T-cell (primary cell): ENCODE data around the gene OR2T35. TPM values are rescaled to one million over a fixed set of nuclear protein-coding genes. Genes with fewer than 3 reads are reported as not detected.
A peak's percentile ranks its signal among the peaks of the same experiment; 100 is the strongest.
"Not testable (repeated sequence)": the region's sequence is repeated elsewhere in the genome, so short reads cannot be mapped to it uniquely, and the experiment has no call there.

Source experiments
- ATAC-seq, 4 experiments: fragments of 200-7000 bp in 3 of 4; fragments of 150-1000 bp in 1 of 4; cut with Tn5 transposase; replicated peaks in 1 of 4; 1 replicate in 3 of 4; 2 replicates in 1 of 4; pipeline ENCODE4 v1.10.0; 2021; ENCODE audit warnings: moderate library complexity in 3 of 4, mild to moderate bottlenecking in 2 of 4, moderate number of reproducible peaks in 1 of 4
- CTCF ChIA-PET, 2 donors: fragments of 300-600 bp; sonication (Branson Sonifier 250); formaldehyde crosslinking; loops; one replicate each; lab custom pipeline; 2022; ENCODE audit warnings: antibody characterized with exemption in 2 of 2; lab: Charles Lee
- POLR2A ChIA-PET, 2 donors: fragments of 300-600 bp; sonication (Branson Sonifier 250); formaldehyde crosslinking; loops; one replicate each; lab custom pipeline; 2022; ENCODE audit warnings: antibody characterized with exemption in 2 of 2; lab: Charles Lee
- DNase-seq, 35 experiments: peaks; one replicate each; pipeline versions ENCODE4 v3.0.0 to v3.0.0-alpha.2; 2013 to 2023
- H3K27ac ChIP-seq: one replicate; pipeline ENCODE4 v1.5.1; 2013; ENCODE audit warnings: low read length
- H3K27me3 ChIP-seq, 2 experiments: replicated peaks in 1 of 2; 1 replicate in 1 of 2; 2 replicates in 1 of 2; pipeline versions ENCODE4 v1.6.1 to v1.7.0; 2013; ENCODE audit warnings: low read length in 1 of 2, mixed read lengths in 1 of 2; ENCODE audit not compliant: control insufficient read depth in 2 of 2, insufficient read depth in 2 of 2; ENCODE audit errors: extremely low read depth in 1 of 2
- H3K36me3 ChIP-seq, 2 donors: 1 replicate in 1 of 2; 2 replicates in 1 of 2; pipeline versions ENCODE4 v1.6.1 to v1.7.0; 2013; ENCODE audit warnings: low read length in 1 of 2; ENCODE audit not compliant: control insufficient read depth in 2 of 2, insufficient read depth in 1 of 2; ENCODE audit errors: extremely low read depth in 1 of 2
- H3K4me1 ChIP-seq, 2 experiments: 1 replicate in 1 of 2; 2 replicates in 1 of 2; pipeline versions ENCODE4 v1.6.1 to v1.7.0; 2013; ENCODE audit warnings: low read length in 2 of 2, mixed read lengths in 1 of 2; ENCODE audit not compliant: insufficient read depth in 2 of 2, control insufficient read depth in 1 of 2; ENCODE audit errors: extremely low read depth in 1 of 2
- H3K4me3 ChIP-seq, 2 donors: 1 replicate in 1 of 2; 2 replicates in 1 of 2; pipeline versions ENCODE4 v1.5.1 to v1.7.0; 2013; ENCODE audit warnings: mild to moderate bottlenecking in 2 of 2, low read length in 1 of 2, moderate library complexity in 1 of 2; ENCODE audit not compliant: control insufficient read depth in 1 of 2; ENCODE audit errors: extremely low read depth in 1 of 2
- H3K9me3 ChIP-seq: 2 replicates; pipeline ENCODE4 v1.7.0; 2013
- H3K27ac Mint-ChIP-seq, 2 donors: one replicate each; pipeline ENCODE4 v1.8.0; 2020 to 2021; ENCODE audit warnings: mild to moderate bottlenecking in 2 of 2, mixed read lengths in 2 of 2
- H3K27me3 Mint-ChIP-seq, 2 donors: one replicate each; pipeline ENCODE4 v1.8.0; 2021 to 2022; ENCODE audit warnings: mixed read lengths in 2 of 2
- H3K36me3 Mint-ChIP-seq: one replicate; pipeline ENCODE4 v1.8.0; 2021; ENCODE audit warnings: mixed read lengths
- H3K4me1 Mint-ChIP-seq, 3 donors: one replicate each; pipeline ENCODE4 v1.8.0; 2020 to 2022; ENCODE audit warnings: mixed read lengths in 3 of 3, mild to moderate bottlenecking in 1 of 3
- H3K4me3 Mint-ChIP-seq, 3 donors: one replicate each; pipeline ENCODE4 v1.8.0; 2020 to 2022; ENCODE audit warnings: mild to moderate bottlenecking in 3 of 3, mixed read lengths in 3 of 3, moderate library complexity in 3 of 3
- H3K9me3 Mint-ChIP-seq, 3 donors: one replicate each; pipeline ENCODE4 v1.8.0; 2020 to 2022; ENCODE audit warnings: mixed read lengths in 3 of 3
- WGBS: methylation state at CpG from one replicate; pipeline ENCODE4 v1.1.5; 2013; ENCODE audit warnings: missing lambda C conversion rate; ENCODE audit not compliant: insufficient coverage; 5-methylcytosine and 5-hydroxymethylcytosine counted together
- total RNA-seq, 35 experiments: library from RNA in 6 of 35; stranded (reverse) in 6 of 35; fragments of 120-200 nt in 1 of 35; gene quantifications; one replicate each; pipeline versions ENCODE4 v1.2.1 to v1.2.4 and lab custom pipeline; 2013 to 2026

OR2T35 gene
- total RNA-seq, 5 donors from 2014 or later (not counting 1 experiment from before 2014, with no cell fraction given) = not detected

DNA sequence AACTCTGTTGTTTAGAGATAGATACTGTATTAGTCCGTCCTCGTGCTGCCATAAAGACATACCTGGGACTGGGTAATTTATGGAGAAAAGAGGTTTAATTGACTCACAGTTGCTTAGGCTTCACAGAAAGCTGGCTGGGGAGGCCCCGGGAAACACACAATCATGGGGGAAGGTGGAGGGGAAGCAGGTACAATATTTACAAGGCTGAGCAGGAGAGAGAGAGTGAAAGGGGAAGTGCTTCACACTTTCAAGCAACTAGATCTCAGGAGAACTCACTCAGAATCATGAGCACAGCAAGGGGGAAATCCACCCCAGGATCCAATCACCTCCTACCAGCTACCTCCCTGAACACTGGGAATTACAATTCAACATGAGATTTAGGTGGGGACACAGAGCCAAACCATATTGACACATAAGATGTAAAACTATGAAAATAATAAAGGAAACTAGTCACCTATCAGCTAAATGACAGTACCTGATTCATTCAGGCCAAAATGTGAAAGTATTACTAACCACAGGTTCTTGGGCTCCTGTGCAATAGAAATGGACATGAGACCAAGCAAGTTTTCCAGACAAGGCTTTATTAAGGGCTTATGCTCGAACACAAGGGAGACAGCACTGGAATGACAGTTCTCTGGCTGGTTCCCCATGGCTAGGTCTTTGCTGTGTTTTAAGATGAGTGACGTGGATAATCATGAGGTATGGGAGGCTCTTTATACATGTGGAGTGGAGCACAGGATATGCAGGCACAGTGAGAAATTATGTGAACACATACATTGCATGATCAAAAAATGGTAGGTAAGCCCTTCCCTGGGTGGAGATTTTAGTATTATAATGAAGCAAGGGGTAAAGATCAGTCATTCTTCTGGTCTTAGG lies 18.6 kb upstream of the OR2T35 start:
- H3K27me3 Mint-ChIP-seq, H3K4me3 Mint-ChIP-seq, H3K36me3 ChIP-seq, H3K27ac Mint-ChIP-seq, H3K9me3 Mint-ChIP-seq, DNase-seq, H3K4me3 ChIP-seq, H3K4me1 Mint-ChIP-seq, H3K36me3 Mint-ChIP-seq, H3K9me3 ChIP-seq, H3K27me3 ChIP-seq, H3K27ac ChIP-seq, H3K4me1 ChIP-seq, CTCF ChIA-PET, POLR2A ChIA-PET: not testable (repeated sequence)
- 70% methylated on average over 4 of the region's 5 CpGs for WGBS
- ATAC-seq = peak in 1 of 4 experiments; percentile 41

DNA sequence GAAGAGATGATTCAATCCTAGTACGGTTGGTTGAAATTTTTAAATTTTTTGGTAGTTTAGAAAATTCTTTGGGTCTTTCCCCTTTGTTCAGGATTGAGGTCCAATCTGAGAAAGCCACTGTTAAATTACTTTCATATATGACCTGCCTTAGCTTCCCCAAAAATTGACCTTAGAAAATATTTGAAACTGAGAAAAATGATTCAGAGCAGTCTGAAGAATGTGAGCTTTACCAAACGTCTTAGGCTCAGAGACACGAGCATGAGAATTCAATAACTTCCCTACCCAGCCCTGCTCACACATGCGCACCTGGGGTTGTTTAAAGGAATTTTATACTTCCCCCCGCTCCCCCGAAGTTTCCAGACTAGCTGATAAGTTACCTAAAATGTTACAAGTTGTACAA lies 11.7 kb upstream of the OR2T35 start:
- H3K4me3 Mint-ChIP-seq, H3K4me1 ChIP-seq: not testable (repeated sequence)

DNA sequence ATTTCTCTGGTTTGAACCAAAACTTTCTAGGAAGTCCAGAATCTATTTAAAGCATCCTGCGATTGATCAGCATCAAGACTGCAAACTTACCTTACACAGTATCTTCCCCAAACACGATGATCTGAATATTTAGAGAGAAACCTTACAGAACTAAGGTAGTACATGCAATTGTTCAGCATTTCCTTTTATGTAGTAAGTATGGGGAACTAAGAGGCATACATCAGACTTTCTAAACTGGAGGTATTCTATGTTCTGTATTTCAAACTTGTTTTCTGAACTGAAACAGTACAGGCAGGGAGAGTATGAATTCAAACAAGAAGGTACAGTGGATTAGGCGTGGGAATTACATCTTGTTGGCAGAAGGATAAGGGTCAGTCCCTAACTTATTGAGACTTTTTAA lies 10.3 kb upstream of the OR2T35 start, which contains the start of gene OR2T27:
Gene OR2T27 (minus strand): TSS at position 175 of the 400 bp plus-strand sequence. CDS start 4,644 bp downstream, outside the sequence.
- H3K27ac Mint-ChIP-seq, H3K4me1 ChIP-seq, H3K9me3 ChIP-seq, H3K4me3 Mint-ChIP-seq, H3K4me3 ChIP-seq, POLR2A ChIA-PET, H3K9me3 Mint-ChIP-seq, H3K27ac ChIP-seq, H3K36me3 ChIP-seq, CTCF ChIA-PET, DNase-seq, H3K27me3 Mint-ChIP-seq, H3K36me3 Mint-ChIP-seq, ATAC-seq, H3K4me1 Mint-ChIP-seq, H3K27me3 ChIP-seq: not testable (repeated sequence)
- no CpG with 5 or more reads among the region's 3 CpGs for WGBS

More for the DNA sequence above, 11.7 kb upstream of the OR2T35 start:
- H3K4me1 Mint-ChIP-seq, H3K27ac ChIP-seq, H3K4me3 ChIP-seq, ATAC-seq, H3K27me3 Mint-ChIP-seq, H3K9me3 ChIP-seq, H3K9me3 Mint-ChIP-seq, DNase-seq, H3K27ac Mint-ChIP-seq, H3K36me3 ChIP-seq, H3K27me3 ChIP-seq, CTCF ChIA-PET, POLR2A ChIA-PET, H3K36me3 Mint-ChIP-seq: not testable (repeated sequence)
- no CpG with 5 or more reads among the region's 6 CpGs for WGBS

DNA sequence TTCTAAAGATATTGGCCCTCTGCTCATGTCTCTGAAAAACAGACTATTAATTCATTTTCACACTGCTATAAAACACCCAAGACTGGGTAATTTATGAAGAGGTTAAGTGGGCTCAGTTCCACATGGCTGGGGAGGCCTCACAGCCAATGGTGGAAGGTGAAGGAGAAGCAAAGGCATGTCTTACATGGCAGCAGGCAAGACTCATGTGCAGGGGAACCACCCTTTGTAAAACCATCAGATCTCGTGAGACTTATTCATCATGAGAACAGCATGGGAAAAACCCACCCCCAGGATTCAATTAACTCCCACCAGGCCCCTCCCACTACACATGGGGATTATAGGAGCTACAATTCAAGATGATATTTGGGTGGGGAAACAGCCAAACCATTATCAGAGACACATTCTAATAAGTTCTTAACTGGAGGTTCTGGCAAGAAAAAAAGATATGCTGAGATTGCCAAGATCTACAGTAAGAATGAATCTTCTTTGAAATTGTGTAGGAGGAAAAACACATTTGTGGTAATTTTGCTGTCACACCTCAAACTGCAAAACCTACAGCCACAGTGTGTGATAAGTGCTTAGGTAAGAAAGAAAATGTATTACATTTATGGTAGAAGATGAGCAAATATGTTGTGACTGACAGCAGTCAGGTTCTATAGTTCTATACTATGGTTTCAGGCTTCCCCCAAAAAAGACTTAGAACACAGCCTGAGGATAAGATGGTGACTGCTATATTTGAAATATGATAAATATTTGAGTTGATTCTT lies 3.9 kb upstream of the OR2T35 start:
- H3K27me3 ChIP-seq, H3K4me3 Mint-ChIP-seq, CTCF ChIA-PET, H3K9me3 Mint-ChIP-seq, H3K36me3 ChIP-seq, H3K36me3 Mint-ChIP-seq, H3K4me3 ChIP-seq, H3K4me1 Mint-ChIP-seq, ATAC-seq, H3K27me3 Mint-ChIP-seq, H3K27ac ChIP-seq, POLR2A ChIA-PET, H3K9me3 ChIP-seq, DNase-seq, H3K4me1 ChIP-seq, H3K27ac Mint-ChIP-seq: not testable (repeated sequence)
- no CpG with 5 or more reads among the region's 1 CpG for WGBS

DNA sequence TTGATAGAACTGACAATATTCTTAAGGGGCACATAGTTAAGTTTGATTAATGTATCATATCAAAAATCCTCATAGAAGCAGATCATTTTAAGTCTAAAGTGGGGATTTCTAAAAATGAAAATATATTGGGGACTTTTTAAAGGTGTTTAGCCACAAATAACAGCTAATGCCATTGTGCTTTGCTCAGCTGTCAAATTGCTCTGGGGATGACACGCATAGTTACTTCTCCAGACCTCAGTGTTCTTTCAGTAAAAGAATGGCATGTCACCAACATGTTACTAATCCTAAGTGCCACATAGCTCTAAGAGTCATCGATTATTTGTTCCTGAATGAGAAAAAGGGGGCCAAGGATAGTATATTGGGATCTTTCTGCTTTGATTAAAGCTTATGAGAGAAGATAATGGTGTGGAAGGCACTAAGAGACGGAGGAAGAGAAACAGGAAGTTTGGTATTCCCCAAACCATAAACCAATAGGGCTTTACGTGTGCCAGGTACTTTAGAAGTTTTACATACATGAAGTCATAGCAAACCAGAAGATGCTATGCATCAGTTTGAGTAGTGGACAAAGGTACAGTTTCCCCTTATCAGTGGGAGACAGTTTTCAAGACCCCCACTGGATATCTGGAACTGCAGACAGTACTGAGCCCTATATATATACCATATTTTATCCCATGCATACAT lies 2.0 kb downstream of the OR2T35 start:
- H3K27me3 Mint-ChIP-seq, H3K27ac Mint-ChIP-seq, POLR2A ChIA-PET, H3K36me3 ChIP-seq, H3K27ac ChIP-seq, H3K4me3 Mint-ChIP-seq, H3K36me3 Mint-ChIP-seq, CTCF ChIA-PET, H3K9me3 ChIP-seq, H3K27me3 ChIP-seq, H3K4me1 Mint-ChIP-seq, H3K4me1 ChIP-seq, DNase-seq, H3K9me3 Mint-ChIP-seq, H3K4me3 ChIP-seq: not testable (repeated sequence)
- ATAC-seq = peak in 2 of 4 experiments; percentile 37 to 45
- no CpG with 5 or more reads among the region's 4 CpGs for WGBS

DNA sequence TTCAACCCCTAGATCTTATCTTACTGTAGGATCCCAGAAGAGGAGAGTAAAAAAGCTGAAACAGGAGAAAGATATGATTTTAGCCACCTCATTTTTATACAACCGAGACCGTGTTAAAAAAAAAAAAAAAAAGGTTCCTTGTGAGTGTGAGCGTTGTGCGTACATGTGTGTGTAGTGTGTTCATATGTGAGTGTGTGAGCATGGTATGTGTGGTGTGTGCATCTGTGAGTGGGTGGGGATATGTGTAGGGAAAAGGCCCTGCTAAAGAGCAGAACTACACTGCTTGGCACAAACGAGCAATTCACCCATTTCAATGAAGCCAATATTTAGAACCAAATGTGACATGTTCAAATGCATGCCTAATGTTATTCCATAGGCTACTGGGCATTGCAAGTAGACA lies 3.5 kb downstream of the OR2T35 start:
- ATAC-seq, H3K27me3 Mint-ChIP-seq, H3K36me3 ChIP-seq, H3K27ac ChIP-seq, H3K27ac Mint-ChIP-seq, H3K9me3 ChIP-seq, DNase-seq, H3K4me1 Mint-ChIP-seq, H3K4me3 Mint-ChIP-seq, H3K4me3 ChIP-seq, H3K9me3 Mint-ChIP-seq, H3K27me3 ChIP-seq, H3K4me1 ChIP-seq, H3K36me3 Mint-ChIP-seq, CTCF ChIA-PET: not testable (repeated sequence)
- POLR2A ChIA-PET = interaction anchor here in 1 of 2 donors (0.6 kb wide), 1 partner anchor 56 kb away, joined by 3 read pairs; no protein-coding TSS in a partner anchor
- WGBS = no CpG with 5 or more reads among the region's 5 CpGs
